ENCODE results near the gene KDM2B.

KDM2B gene

GRCh38 chr12:121580959-121581685, at the start of gene KDM2B:
KDM2B (minus strand) TSS chr12:121581023; CDS start chr12:121580911, 112 bp downstream.
- DNase-seq (ENCODE audit: low read depth, low spot score): peak; percentile 56

GRCh38 chr12:121628536-121628935, 47.7 kb upstream of the KDM2B start:
- no peak for DNase-seq (ENCODE audit: low read depth, low spot score)

DNA sequence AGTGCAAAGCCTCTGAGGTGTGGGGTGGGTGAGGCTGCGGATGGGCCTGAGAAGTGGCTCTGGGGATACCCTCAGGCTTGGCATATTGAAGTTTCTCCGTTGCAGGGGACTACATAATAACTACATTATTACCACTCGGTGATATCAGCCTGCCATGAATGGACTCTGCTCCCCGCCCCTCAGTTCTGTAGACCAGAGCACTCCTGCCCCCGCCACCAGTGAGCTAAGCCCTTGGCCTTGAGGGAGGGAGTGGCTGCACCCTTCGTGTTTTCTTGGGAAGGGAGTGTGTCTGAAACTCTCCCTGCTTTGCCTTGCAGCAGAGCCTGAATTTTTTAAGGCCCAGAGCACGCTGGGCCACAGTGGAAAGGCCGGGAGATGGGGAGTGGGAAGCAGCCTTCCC, 47.2 kb upstream of the KDM2B start:
- DNase-seq (ENCODE audit: low read depth, low spot score): no peak

DNA sequence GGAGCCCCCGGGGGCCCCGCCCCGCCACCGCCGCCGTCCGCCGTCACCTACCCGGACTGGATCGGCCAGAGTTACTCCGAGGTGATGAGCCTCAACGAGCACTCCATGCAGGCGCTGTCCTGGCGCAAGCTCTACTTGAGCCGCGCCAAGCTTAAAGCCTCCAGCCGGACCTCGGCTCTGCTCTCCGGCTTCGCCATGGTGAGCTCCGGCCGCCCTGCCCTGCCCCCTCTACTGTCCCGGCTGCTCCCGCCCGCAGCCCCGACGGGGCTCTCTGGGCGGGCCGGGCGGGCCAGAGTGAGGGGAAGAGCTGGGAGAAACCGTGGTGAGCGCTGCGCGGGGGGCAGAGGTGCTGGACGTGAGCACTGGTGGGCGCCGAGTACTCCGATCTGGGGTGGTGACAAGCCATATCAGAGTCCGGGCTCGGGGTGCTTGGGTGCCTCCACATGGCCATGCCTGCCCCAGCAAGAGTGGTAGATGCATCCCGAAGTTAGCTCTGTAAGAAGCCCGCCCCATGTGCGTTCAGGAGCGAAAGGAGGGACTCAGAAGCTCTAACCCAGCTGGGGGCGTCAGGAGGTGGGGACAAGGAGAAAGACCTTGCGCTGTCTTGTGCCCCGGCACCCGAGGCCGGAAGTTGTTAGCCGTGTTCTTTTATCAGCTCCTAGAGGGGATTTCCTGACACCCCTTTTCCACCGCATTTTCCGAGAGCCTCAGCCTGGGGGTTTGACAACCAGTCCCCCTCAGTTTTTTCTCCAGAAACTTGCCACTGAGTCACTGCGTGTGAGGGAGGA, 46.2 kb upstream of the KDM2B start:
- peak; percentile 86 for DNase-seq (ENCODE audit: low read depth, low spot score)

GRCh38 chr12:121626087-121626852, 45.4 kb upstream of the KDM2B start, which contains the start of gene ORAI1:
ORAI1 (plus strand) TSS chr12:121626530.
- peak; percentile 99 for DNase-seq (ENCODE audit: low read depth, low spot score)

GRCh38 chr12:121620333-121620891, 39.6 kb upstream of the KDM2B start:
- DNase-seq (ENCODE audit: low read depth, low spot score): peak; percentile 25

- no peak for DNase-seq (ENCODE audit: low read depth, low spot score)
Observed at GRCh38 chr12:121618659-121619233, 37.9 kb upstream of the KDM2B start.

DNA sequence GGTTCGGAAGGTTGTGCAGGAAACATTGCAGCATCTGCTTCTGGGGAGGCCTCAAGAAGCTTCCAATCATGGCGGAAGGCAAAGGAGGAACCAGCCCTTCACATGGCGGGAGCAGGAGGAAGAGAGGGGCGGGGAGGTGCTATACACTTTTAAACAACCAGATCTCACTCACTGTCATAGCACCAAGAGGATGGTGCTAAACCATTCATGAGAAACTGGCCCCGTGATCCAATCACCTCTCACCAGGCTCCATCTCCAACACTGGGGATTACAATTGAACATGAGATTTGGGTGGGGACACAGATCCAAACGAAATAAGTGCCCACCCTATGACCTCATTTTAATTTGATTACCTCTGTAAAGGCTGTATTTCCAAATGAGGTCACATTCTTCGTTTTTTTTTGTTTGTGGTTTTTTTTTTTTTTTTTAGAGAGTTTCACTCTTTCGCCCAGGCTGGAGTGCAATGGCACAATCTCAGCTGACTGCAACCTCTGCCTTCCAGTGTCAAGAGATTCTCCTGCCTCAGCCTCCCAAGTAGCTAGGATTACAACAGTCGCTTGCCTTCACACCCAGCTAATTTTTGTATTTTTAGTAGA, 34.1 kb upstream of the KDM2B start:
- DNase-seq (ENCODE audit: low read depth, low spot score): no peak

DNA sequence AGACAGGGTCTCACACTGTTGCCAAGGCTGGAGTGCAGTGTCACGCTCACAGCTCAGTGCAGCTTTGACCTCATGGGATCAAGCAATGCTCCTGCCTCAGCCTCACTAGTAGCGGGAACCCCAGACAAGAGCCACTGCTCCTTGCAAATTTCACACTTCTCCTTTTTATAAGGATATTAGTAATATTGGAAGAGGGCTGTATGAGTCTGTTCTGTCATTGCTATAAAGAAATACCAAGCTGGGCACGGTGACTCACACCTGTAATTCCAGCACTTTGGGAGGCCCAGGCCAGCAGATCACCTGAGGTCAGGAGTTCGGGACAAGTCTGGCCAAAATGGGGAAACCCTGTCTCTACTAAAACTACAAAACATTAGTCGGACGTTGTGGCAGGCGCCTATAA, 32.6 kb upstream of the KDM2B start:
- no peak for DNase-seq (ENCODE audit: low read depth, low spot score)

DNA sequence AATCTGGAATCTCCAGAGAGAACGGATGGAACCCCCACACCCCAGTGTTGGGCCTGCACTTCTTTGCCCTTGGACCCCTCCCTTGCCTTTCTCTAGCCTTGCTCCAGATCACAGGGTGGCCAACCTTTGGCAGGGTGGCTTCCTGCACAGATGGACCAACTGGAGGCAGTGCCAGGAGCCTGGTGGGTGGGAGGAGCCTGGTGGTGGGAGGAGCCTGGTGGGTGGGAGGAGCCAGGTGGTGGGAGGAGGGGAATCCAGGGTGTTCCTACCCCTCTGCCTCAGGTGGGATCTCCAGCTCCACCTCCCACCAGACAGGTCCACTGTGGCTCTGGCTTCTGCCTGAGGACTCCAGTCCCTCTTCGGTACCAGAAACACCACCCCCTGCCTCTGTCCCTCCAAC, 30.5 kb upstream of the KDM2B start:
- DNase-seq (ENCODE audit: low read depth, low spot score): no peak

GRCh38 chr12:121610239-121611149, 29.7 kb upstream of the KDM2B start:
- DNase-seq (ENCODE audit: low read depth, low spot score): peak; percentile 33

DNA sequence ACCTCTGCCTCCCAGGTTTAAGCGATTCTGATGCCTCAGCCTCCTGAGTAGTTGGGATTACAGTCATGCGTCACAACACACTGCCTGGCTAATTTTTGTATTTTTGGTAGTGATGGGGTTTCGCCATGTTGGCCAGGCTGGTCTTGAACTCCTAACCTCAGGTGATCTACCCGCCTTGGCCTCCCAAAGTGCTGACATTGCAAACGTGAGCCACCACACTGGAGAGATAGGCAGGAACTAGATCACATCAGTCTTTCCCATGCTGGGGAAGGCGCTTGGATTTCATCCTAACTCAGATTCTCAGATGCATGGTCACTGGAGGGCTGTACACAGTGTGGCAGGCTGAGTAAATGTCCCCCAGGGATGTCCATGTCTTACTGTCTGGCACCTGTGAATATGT, 27.5 kb upstream of the KDM2B start:
- DNase-seq (ENCODE audit: low read depth, low spot score): no peak

- no peak for DNase-seq (ENCODE audit: low read depth, low spot score)
Observed at GRCh38 chr12:121603581-121603980, 22.8 kb upstream of the KDM2B start.

- DNase-seq (ENCODE audit: low read depth, low spot score): no peak
Observed at GRCh38 chr12:121602766-121603165, 21.9 kb upstream of the KDM2B start.

DNA sequence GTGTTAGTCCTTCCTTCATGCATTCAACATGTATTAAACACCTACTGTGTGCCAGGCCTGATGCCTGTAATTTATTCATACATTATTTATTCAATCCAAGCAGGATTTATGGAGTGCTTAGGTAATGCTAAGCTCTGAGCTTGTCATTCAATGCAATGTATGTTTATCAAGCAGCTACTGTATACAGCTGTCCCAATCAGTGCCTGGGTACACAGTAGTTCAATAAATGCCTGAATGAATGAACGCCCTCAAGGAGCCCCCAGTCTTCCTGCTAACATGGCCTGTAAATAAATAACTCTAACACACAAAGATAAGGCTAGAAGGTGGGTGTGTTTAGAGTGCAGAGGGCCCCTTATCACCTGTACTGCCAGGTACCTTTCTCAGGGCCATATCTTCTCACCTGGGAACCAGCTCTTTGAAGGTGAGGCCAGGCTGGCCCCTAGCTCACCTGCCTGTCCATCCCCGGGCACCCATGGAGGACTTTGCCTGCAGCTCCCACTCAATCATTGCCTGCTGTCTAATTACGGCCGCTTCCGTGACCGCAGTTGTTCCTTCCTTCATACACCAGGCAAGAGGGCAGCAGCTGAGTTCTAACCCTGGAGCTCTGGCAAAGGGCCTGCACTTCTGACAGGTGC, 20.0 kb upstream of the KDM2B start:
- no peak for DNase-seq (ENCODE audit: low read depth, low spot score)

GRCh38 chr12:121596526-121596925, 15.7 kb upstream of the KDM2B start:
- no peak for DNase-seq (ENCODE audit: low read depth, low spot score)

DNA sequence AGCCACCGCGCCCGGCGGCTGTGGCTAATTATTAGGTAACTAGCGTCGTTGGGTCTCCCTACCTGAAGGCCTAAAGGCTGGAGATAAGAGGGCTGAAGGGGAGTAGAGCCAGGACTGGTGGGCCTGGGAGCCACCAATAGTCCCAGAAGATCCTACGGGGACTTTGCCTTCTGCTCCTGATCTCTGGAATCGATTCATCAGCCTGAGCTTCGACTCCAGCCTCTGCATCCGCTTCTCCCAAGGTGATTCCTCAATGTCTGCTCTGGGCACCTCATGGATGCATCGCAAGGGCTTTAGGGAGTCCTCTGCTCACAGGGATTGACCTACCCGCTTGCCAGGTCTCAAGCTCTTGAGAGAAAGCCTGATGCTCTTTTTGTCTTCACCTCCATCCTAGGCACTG, 14.7 kb upstream of the KDM2B start:
- no peak for DNase-seq (ENCODE audit: low read depth, low spot score)

GRCh38 chr12:121592320-121592719, 11.5 kb upstream of the KDM2B start:
- DNase-seq (ENCODE audit: low read depth, low spot score): no peak

GRCh38 chr12:121590476-121591143, 9.8 kb upstream of the KDM2B start:
- peak; percentile 22 for DNase-seq (ENCODE audit: low read depth, low spot score)

All from astrocyte of the hippocampus (primary cell).